Occipital lobe (tissue), 2 donors: Measurements from ENCODE around the gene CRYBG1. TPM values are rescaled to one million over a fixed set of nuclear protein-coding genes. Genes with fewer than 3 reads are reported as not detected.

ENCODE experiments used
- DNase-seq: peaks from one replicate; lab custom pipeline; 2025; lab: John Stamatoyannopoulos, UW
- total RNA-seq: library from RNA; depleted of rRNA; stranded (reverse); fragments of >200 nt; gene quantifications from one replicate; pipeline ENCODE4 v1.2.3, GENCODE V29; 2014

The CRYBG1 gene
- total RNA-seq, 1 donor from 2014 or later, result 0.31 TPM

GRCh38 chr6:106421496-106421895 lies 61.0 kb downstream of the CRYBG1 start:
- DNase-seq, result no peak

- no peak for DNase-seq
These were observed 62.0 kb downstream of the CRYBG1 start for GRCh38 chr6:106422534-106422933.

GRCh38 chr6:106425382-106425781 lies 64.9 kb downstream of the CRYBG1 start:
- no peak for DNase-seq

- DNase-seq, result no peak
These were observed 65.9 kb downstream of the CRYBG1 start for GRCh38 chr6:106426250-106426970.

- DNase-seq, result no peak
These were observed 69.9 kb downstream of the CRYBG1 start for GRCh38 chr6:106430466-106430865.

- DNase-seq, result no peak
These were observed 70.9 kb downstream of the CRYBG1 start for GRCh38 chr6:106431405-106431804.

- no peak for DNase-seq
These were observed 71.5 kb downstream of the CRYBG1 start for GRCh38 chr6:106431972-106432371.

- DNase-seq, result no peak
These were observed 74.0 kb downstream of the CRYBG1 start for GRCh38 chr6:106434530-106434929.

- DNase-seq, result no peak
These were observed 78.9 kb downstream of the CRYBG1 start for GRCh38 chr6:106439459-106439858.

GRCh38 chr6:106440546-106440945 lies 80.0 kb downstream of the CRYBG1 start:
- no peak for DNase-seq

- DNase-seq, result no peak
These were observed 81.9 kb downstream of the CRYBG1 start for GRCh38 chr6:106442395-106442794.

- no peak for DNase-seq
These were observed 84.4 kb downstream of the CRYBG1 start for GRCh38 chr6:106444777-106445507.

GRCh38 chr6:106445508-106445878 lies 85.0 kb downstream of the CRYBG1 start:
- DNase-seq, result no peak

GRCh38 chr6:106446287-106446885 lies 85.9 kb downstream of the CRYBG1 start:
- no peak for DNase-seq

GRCh38 chr6:106446983-106447382 lies 86.5 kb downstream of the CRYBG1 start:
- DNase-seq, result no peak

GRCh38 chr6:106448000-106448426 lies 87.5 kb downstream of the CRYBG1 start:
- DNase-seq, result no peak

- DNase-seq, result no peak
These were observed 90.1 kb downstream of the CRYBG1 start for GRCh38 chr6:106450653-106451052.

GRCh38 chr6:106451439-106451838 lies 90.9 kb downstream of the CRYBG1 start:
- DNase-seq, result no peak

GRCh38 chr6:106452628-106453027 lies 92.1 kb downstream of the CRYBG1 start:
- no peak for DNase-seq

GRCh38 chr6:106453756-106454367 lies 93.3 kb downstream of the CRYBG1 start:
- DNase-seq, result no peak

- no peak for DNase-seq
These were observed 96.2 kb downstream of the CRYBG1 start for GRCh38 chr6:106456756-106457155.
